ENCODE data around the gene KCNE1.

Gene KCNE1

DNA sequence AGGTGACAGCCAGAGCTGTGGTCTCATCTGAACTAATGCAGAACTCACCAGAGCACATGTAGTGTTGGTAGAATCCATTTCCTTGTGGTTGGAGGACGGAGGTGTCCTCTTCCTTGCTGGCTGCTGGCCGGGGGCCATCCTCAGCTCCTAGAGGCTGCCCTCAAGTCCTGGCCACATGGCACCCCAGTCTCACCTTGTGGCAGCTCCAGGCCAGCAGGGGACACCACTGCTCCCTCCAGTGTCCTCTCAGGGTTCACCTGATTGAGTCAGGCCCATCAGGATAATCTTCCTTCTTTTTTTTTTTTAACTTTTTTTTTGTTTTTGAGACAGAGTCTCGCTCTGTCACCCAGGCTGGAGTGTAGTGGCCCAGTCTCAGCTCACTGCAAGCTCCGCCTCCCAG lies 2.9 kb downstream of the KCNE1 start:
- TF ChIP-seq, protein P1, sequence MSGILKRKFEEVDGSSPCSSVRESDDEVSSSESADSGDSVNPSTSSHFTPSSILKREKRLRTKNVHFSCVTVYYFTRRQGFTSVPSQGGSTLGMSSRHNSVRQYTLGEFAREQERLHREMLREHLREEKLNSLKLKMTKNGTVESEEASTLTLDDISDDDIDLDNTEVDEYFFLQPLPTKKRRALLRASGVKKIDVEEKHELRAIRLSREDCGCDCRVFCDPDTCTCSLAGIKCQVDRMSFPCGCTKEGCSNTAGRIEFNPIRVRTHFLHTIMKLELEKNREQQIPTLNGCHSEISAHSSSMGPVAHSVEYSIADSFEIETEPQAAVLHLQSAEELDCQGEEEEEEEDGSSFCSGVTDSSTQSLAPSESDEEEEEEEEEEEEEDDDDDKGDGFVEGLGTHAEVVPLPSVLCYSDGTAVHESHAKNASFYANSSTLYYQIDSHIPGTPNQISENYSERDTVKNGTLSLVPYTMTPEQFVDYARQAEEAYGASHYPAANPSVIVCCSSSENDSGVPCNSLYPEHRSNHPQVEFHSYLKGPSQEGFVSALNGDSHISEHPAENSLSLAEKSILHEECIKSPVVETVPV (CRISPR knock-in tag; IDR thresholded peaks at IDR 0.05): no peak
- TF ChIP-seq TOX (CRISPR knock-in tag; IDR thresholded peaks at IDR 0.05; ENCODE audit: borderline replicate concordance) (no peak), ZNF70 (CRISPR knock-in tag; IDR thresholded peaks at IDR 0.05) (no peak), ZNF565 (CRISPR knock-in tag; conservative IDR thresholded peaks at IDR 0.05; ENCODE audit: low read depth) (no peak), CSDC2 (CRISPR knock-in tag; IDR thresholded peaks at IDR 0.05) (no peak), ZC3H10 (CRISPR knock-in tag; IDR thresholded peaks at IDR 0.05) (no peak), RARB (CRISPR knock-in tag; IDR thresholded peaks at IDR 0.05) (no peak), ISL1 (CRISPR knock-in tag; IDR thresholded peaks at IDR 0.05) (no peak), SNAI2 (CRISPR knock-in tag; IDR thresholded peaks at IDR 0.05) (no peak), GLIS3 (CRISPR knock-in tag; IDR thresholded peaks at IDR 0.05) (no peak), OSR1 (CRISPR knock-in tag; IDR thresholded peaks at IDR 0.05) (no peak), ZNF8 (CRISPR knock-in tag; IDR thresholded peaks at IDR 0.05) (no peak), ZFP30 (CRISPR knock-in tag; IDR thresholded peaks at IDR 0.05) (no peak), ARNTL (CRISPR knock-in tag; IDR thresholded peaks at IDR 0.05; ENCODE audit: borderline replicate concordance, low read depth) (no peak), ZFP3 (CRISPR knock-in tag; IDR thresholded peaks at IDR 0.05) (no peak), BACH2 (CRISPR knock-in tag; IDR thresholded peaks at IDR 0.05; ENCODE audit: borderline replicate concordance) (no peak), POU6F1 (CRISPR knock-in tag; IDR thresholded peaks at IDR 0.05; ENCODE audit: borderline replicate concordance, low read depth) (no peak), TCF4 (CRISPR knock-in tag; IDR thresholded peaks at IDR 0.05; ENCODE audit: borderline replicate concordance) (no peak)
- TF ChIP-seq, protein P2, sequence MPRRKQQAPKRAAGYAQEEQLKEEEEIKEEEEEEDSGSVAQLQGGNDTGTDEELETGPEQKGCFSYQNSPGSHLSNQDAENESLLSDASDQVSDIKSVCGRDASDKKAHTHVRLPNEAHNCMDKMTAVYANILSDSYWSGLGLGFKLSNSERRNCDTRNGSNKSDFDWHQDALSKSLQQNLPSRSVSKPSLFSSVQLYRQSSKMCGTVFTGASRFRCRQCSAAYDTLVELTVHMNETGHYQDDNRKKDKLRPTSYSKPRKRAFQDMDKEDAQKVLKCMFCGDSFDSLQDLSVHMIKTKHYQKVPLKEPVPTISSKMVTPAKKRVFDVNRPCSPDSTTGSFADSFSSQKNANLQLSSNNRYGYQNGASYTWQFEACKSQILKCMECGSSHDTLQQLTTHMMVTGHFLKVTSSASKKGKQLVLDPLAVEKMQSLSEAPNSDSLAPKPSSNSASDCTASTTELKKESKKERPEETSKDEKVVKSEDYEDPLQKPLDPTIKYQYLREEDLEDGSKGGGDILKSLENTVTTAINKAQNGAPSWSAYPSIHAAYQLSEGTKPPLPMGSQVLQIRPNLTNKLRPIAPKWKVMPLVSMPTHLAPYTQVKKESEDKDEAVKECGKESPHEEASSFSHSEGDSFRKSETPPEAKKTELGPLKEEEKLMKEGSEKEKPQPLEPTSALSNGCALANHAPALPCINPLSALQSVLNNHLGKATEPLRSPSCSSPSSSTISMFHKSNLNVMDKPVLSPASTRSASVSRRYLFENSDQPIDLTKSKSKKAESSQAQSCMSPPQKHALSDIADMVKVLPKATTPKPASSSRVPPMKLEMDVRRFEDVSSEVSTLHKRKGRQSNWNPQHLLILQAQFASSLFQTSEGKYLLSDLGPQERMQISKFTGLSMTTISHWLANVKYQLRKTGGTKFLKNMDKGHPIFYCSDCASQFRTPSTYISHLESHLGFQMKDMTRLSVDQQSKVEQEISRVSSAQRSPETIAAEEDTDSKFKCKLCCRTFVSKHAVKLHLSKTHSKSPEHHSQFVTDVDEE (CRISPR knock-in tag; IDR thresholded peaks at IDR 0.05): no peak
- TF ChIP-seq, protein P3, sequence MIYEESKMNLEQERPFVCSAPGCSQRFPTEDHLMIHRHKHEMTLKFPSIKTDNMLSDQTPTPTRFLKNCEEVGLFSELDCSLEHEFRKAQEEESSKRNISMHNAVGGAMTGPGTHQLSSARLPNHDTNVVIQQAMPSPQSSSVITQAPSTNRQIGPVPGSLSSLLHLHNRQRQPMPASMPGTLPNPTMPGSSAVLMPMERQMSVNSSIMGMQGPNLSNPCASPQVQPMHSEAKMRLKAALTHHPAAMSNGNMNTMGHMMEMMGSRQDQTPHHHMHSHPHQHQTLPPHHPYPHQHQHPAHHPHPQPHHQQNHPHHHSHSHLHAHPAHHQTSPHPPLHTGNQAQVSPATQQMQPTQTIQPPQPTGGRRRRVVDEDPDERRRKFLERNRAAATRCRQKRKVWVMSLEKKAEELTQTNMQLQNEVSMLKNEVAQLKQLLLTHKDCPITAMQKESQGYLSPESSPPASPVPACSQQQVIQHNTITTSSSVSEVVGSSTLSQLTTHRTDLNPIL (CRISPR knock-in tag; IDR thresholded peaks at IDR 0.05; ENCODE audit: low read depth): no peak
- no peak for ATAC-seq

DNA sequence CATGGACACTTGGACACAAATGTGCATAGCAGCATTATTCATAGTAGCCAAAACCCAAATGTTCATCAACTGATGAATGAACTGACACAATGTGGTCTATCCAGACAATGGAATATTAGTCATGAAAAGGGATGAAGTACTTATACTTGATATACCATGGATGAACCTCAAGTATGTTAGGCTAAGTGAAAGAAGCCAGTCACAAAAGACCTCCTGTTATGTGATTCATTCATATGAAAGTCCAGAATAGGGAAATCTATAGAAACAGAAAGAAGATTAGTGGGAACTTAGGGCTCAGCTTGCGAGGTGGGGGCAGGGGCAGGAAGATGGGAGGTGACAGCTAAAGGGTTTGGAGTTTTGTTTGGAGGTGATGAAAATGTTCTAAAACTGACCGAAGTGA lies 7.4 kb downstream of the KCNE1 start:
- TF ChIP-seq ZC3H10 (CRISPR knock-in tag; IDR thresholded peaks at IDR 0.05): no peak
- no peak for TF ChIP-seq POU6F1 (CRISPR knock-in tag; IDR thresholded peaks at IDR 0.05; ENCODE audit: borderline replicate concordance, low read depth)
- TF ChIP-seq OSR1 (CRISPR knock-in tag; IDR thresholded peaks at IDR 0.05): no peak
- no peak for TF ChIP-seq GLIS3 (CRISPR knock-in tag; IDR thresholded peaks at IDR 0.05)
- no peak for TF ChIP-seq ZFP30 (CRISPR knock-in tag; IDR thresholded peaks at IDR 0.05)
- TF ChIP-seq ZNF565 (CRISPR knock-in tag; conservative IDR thresholded peaks at IDR 0.05; ENCODE audit: low read depth): no peak
- TF ChIP-seq TCF4 (CRISPR knock-in tag; IDR thresholded peaks at IDR 0.05; ENCODE audit: borderline replicate concordance): no peak
- TF ChIP-seq, protein P1 (CRISPR knock-in tag; IDR thresholded peaks at IDR 0.05): no peak
- TF ChIP-seq ZFP3 (CRISPR knock-in tag; IDR thresholded peaks at IDR 0.05): no peak
- TF ChIP-seq ARNTL (CRISPR knock-in tag; IDR thresholded peaks at IDR 0.05; ENCODE audit: borderline replicate concordance, low read depth): no peak
- ATAC-seq: no peak

Measured in SK-N-SH treated with all-trans-retinoic acid at 6 μM for 48 hours (cell line).